ENCODE measurements around the gene FMR1NB. TPM values are rescaled to one million over a fixed set of nuclear protein-coding genes. Genes with fewer than 3 reads are reported as not detected.

FMR1NB gene
- total RNA-seq, 1 donor from 2014 or later: not detected

- no peak for DNase-seq
Measured at GRCh38 chrX:148070504-148070877, 89.4 kb downstream of the FMR1NB start.

Small RNAs within 50 kb of the gene (small RNA-seq; reads per million reads assigned to genes)
- not detected for gene RNA5SP524 (ENCODE audit: low replicate concordance)

Other genes with a start within 250 kb of the FMR1NB start
- 57.3 TPM for gene FMR1, start 69.4 kb upstream of the FMR1NB start, total RNA-seq